Smooth muscle cell (in vitro differentiated cells): ENCODE results near the gene STX16. TPM values are rescaled to one million over a fixed set of nuclear protein-coding genes. Genes with fewer than 3 reads are reported as not detected.
"Not testable (repeated sequence)": the region's sequence is repeated elsewhere in the genome, so short reads cannot be mapped to it uniquely, and the experiment has no call there.

Experiments
- DNase-seq: peaks from one replicate; lab custom pipeline; 2025; ENCODE audit not compliant: unreplicated experiment; lab: John Stamatoyannopoulos, UW
- H2AFZ ChIP-seq: fragments of 200-600 bp; sonication (generic); 2 replicates; pipeline ENCODE4 v1.6.0; 2016; ENCODE audit warnings: antibody characterized with exemption, low read depth, mild to moderate bottlenecking
- H3F3A ChIP-seq: fragments of 200-600 bp; sonication (generic); 2 replicates; pipeline ENCODE4 v1.6.0; 2017; ENCODE audit warnings: antibody characterized with exemption, low read depth
- H3K27ac ChIP-seq: fragments of 200-600 bp; sonication (generic); 2 replicates; pipeline ENCODE4 v1.5.1; 2016; ENCODE audit warnings: low read depth, mild to moderate bottlenecking
- H3K27me3 ChIP-seq: fragments of 200-600 bp; sonication (generic); 2 replicates; pipeline ENCODE4 v1.6.1; 2016; ENCODE audit warnings: low read depth, mild to moderate bottlenecking
- H3K36me3 ChIP-seq: fragments of 200-600 bp; sonication (generic); 2 replicates; pipeline ENCODE4 v1.5.1; 2016; ENCODE audit warnings: low read depth
- H3K4me1 ChIP-seq: fragments of 200-600 bp; sonication (generic); 2 replicates; pipeline ENCODE4 v1.5.1; 2016; ENCODE audit warnings: low read depth
- H3K4me2 ChIP-seq: fragments of 200-600 bp; sonication (generic); 2 replicates; pipeline ENCODE4 v1.6.0; 2016; ENCODE audit warnings: mild to moderate bottlenecking
- H3K4me3 ChIP-seq: fragments of 200-600 bp; sonication (generic); 2 replicates; pipeline ENCODE4 v1.5.1; 2016; ENCODE audit warnings: mild to moderate bottlenecking
- H3K79me2 ChIP-seq: fragments of 200-600 bp; sonication (generic); 2 replicates; pipeline ENCODE4 v1.6.0; 2016; ENCODE audit warnings: low read depth, mild to moderate bottlenecking
- H3K9ac ChIP-seq: fragments of 200-600 bp; sonication (generic); 2 replicates; pipeline ENCODE4 v1.6.0; 2016; ENCODE audit warnings: low read depth
- H3K9me3 ChIP-seq: fragments of 200-600 bp; sonication (generic); replicated peaks from 2 replicates; pipeline ENCODE4 v1.5.1; 2016; ENCODE audit warnings: low read depth
- H4K20me1 ChIP-seq: fragments of 200-600 bp; sonication (generic); 2 replicates; pipeline ENCODE4 v1.6.0; 2016; ENCODE audit warnings: low read depth
- CTCF ChIP-seq: fragments of 200-600 bp; sonication (generic); IDR thresholded peaks from 2 replicates; pipeline ENCODE4 v1.5.1; 2017; ENCODE audit warnings: borderline replicate concordance, mild to moderate bottlenecking, antibody characterized with exemption; ENCODE audit not compliant: insufficient read depth, poor library complexity, severe bottlenecking
- WGBS: methylation state at CpG from one replicate; pipeline ENCODE4 v1.1.7; 2016; ENCODE audit warnings: low lambda C conversion rate; 5-methylcytosine and 5-hydroxymethylcytosine counted together
- polyA plus RNA-seq: library from polyadenylated mRNA; unstranded; fragments of >200 nt; fragmentation: Nextera tagmentation; extraction: Ambion mirVana; gene quantifications from 2 replicates; pipeline ENCODE4 v1.2.1, GENCODE V29; 2016
- total RNA-seq: library from RNA; depleted of rRNA; stranded (reverse); fragments of >200 nt; gene quantifications from 2 replicates; pipeline ENCODE4 v1.2.3, GENCODE V29; 2014

STX16 gene
- total and polyA plus RNA-seq, 2 experiments from 2014 or later: 22.5 to 35.8 TPM

- Histone ChIP-seq H3K4me2 (peak overlapping the region; percentile 22), H3K9ac (no peak overlapping the region), H3K9me3 (no peaks in the 10 kb centered on the region), H3K27me3 (no peaks in the 10 kb centered on the region), H2AFZ (no peak overlapping the region), H3K27ac (peak overlapping the region; percentile 40), H4K20me1 (no peaks in the 10 kb centered on the region), H3F3A (no peaks in the 10 kb centered on the region), H3K4me1 (no peaks in the 10 kb centered on the region), H3K79me2 (no peaks in the 10 kb centered on the region), H3K4me3 (no peak overlapping the region), H3K36me3 (no peaks in the 10 kb centered on the region)
- WGBS: 27% methylated on average over 9 of the region's 9 CpGs
- no peak for DNase-seq
- TF ChIP-seq CTCF: no peak
These were observed 10.6 kb upstream of the STX16 start for GRCh38 chr20:58640446-58640845.

- H3K36me3 ChIP-seq: no peaks in the 10 kb centered on the region
- no peak for TF ChIP-seq CTCF
- H3K27me3 ChIP-seq: no peaks in the 10 kb centered on the region
- no peaks in the 10 kb centered on the region for H3K9me3 ChIP-seq
- no peaks in the 10 kb centered on the region for H3K4me1 ChIP-seq
- no peaks in the 10 kb centered on the region for H3K79me2 ChIP-seq
- H3K4me2 ChIP-seq: no peak overlapping the region
- DNase-seq: no peak
- no peak overlapping the region for H3K9ac ChIP-seq
- no peak overlapping the region for H3K4me3 ChIP-seq
- H2AFZ ChIP-seq: no peak overlapping the region
- no peak overlapping the region for H3K27ac ChIP-seq
- no peaks in the 10 kb centered on the region for H4K20me1 ChIP-seq
- WGBS: 95% methylated on average over 9 of the region's 9 CpGs
- no peaks in the 10 kb centered on the region for H3F3A ChIP-seq
These were observed 8.6 kb upstream of the STX16 start for GRCh38 chr20:58642441-58642840.

GRCh38 chr20:58642896-58643295 is 8.2 kb upstream of the STX16 start:
- H3K79me2 ChIP-seq, H3K9ac ChIP-seq, H4K20me1 ChIP-seq, H2AFZ ChIP-seq, H3K4me2 ChIP-seq, H3K36me3 ChIP-seq, DNase-seq, H3K27ac ChIP-seq, H3K4me1 ChIP-seq, H3F3A ChIP-seq, H3K27me3 ChIP-seq, H3K4me3 ChIP-seq, H3K9me3 ChIP-seq: not testable (repeated sequence)
- 98% methylated on average over 9 of the region's 9 CpGs for WGBS

GRCh38 chr20:58645412-58645968 is 5.6 kb upstream of the STX16 start:
- H2AFZ ChIP-seq: no peak overlapping the region
- DNase-seq: no peak
- 93% methylated on average over 5 of the region's 5 CpGs for WGBS
- no peak overlapping the region for H3K4me3 ChIP-seq
- no peak overlapping the region for H3K4me2 ChIP-seq
- no peaks in the 10 kb centered on the region for H3K79me2 ChIP-seq
- H3K27ac ChIP-seq: no peak overlapping the region
- no peaks in the 10 kb centered on the region for H3K27me3 ChIP-seq
- no peak overlapping the region for H3K9ac ChIP-seq
- no peaks in the 10 kb centered on the region for H3K36me3 ChIP-seq
- no peak for TF ChIP-seq CTCF
- no peaks in the 10 kb centered on the region for H4K20me1 ChIP-seq
- no peaks in the 10 kb centered on the region for H3F3A ChIP-seq
- peaks cover 5% of the 10 kb centered on the region for H3K4me1 ChIP-seq
- H3K9me3 ChIP-seq: no peaks in the 10 kb centered on the region
